ENCODE measurements around the gene RDH8.

Gene RDH8

GRCh38 chr19:10045371-10045770 is 32.1 kb downstream of the RDH8 start:
- H3K9me3 ChIP-seq (ENCODE audit: control insufficient read depth, low read depth, low read length), result peaks cover 12% of the 10 kb centered on the region

GRCh38 chr19:10049626-10050025 is 36.3 kb downstream of the RDH8 start:
- H3K27ac ChIP-seq (ENCODE audit: low read length), result no peak overlapping the region
- H3K36me3 ChIP-seq (ENCODE audit: control insufficient read depth, low read depth, low read length), result no peaks in the 10 kb centered on the region
- H3K4me3 ChIP-seq (ENCODE audit: low read length), result no peak overlapping the region
- H3K9me3 ChIP-seq (ENCODE audit: control insufficient read depth, low read depth, low read length), result no peaks in the 10 kb centered on the region
- no peak overlapping the region for H3K9ac ChIP-seq (ENCODE audit: low read length)
- H3K27me3 ChIP-seq (ENCODE audit: control insufficient read depth, insufficient read depth, low read length), result no peaks in the 10 kb centered on the region
- H3K4me1 ChIP-seq (ENCODE audit: control insufficient read depth, low read depth, low read length), result no peaks in the 10 kb centered on the region

More at GRCh38 chr19:10045371-10045770, 32.1 kb downstream of the RDH8 start:
- H3K27me3 ChIP-seq (ENCODE audit: control insufficient read depth, insufficient read depth, low read length), result no peaks in the 10 kb centered on the region
- no peaks in the 10 kb centered on the region for H3K4me1 ChIP-seq (ENCODE audit: control insufficient read depth, low read depth, low read length)
- H3K36me3 ChIP-seq (ENCODE audit: control insufficient read depth, low read depth, low read length), result no peaks in the 10 kb centered on the region
- H3K4me3 ChIP-seq (ENCODE audit: low read length), result no peak overlapping the region
- no peak overlapping the region for H3K27ac ChIP-seq (ENCODE audit: low read length)
- no peak overlapping the region for H3K9ac ChIP-seq (ENCODE audit: low read length)

GRCh38 chr19:10052602-10053360 is 39.5 kb downstream of the RDH8 start:
- no peaks in the 10 kb centered on the region for H3K9me3 ChIP-seq (ENCODE audit: control insufficient read depth, low read depth, low read length)
- no peaks in the 10 kb centered on the region for H3K4me1 ChIP-seq (ENCODE audit: control insufficient read depth, low read depth, low read length)
- H3K9ac ChIP-seq (ENCODE audit: low read length), result no peak overlapping the region
- no peak overlapping the region for H3K27ac ChIP-seq (ENCODE audit: low read length)
- H3K4me3 ChIP-seq (ENCODE audit: low read length), result no peak overlapping the region
- H3K27me3 ChIP-seq (ENCODE audit: control insufficient read depth, insufficient read depth, low read length), result no peaks in the 10 kb centered on the region
- no peaks in the 10 kb centered on the region for H3K36me3 ChIP-seq (ENCODE audit: control insufficient read depth, low read depth, low read length)

GRCh38 chr19:10061717-10062310 is 48.5 kb downstream of the RDH8 start:
- no peak overlapping the region for H3K4me3 ChIP-seq (ENCODE audit: low read length)
- H3K36me3 ChIP-seq (ENCODE audit: control insufficient read depth, low read depth, low read length), result no peaks in the 10 kb centered on the region
- peaks cover 11% of the 10 kb centered on the region for H3K27me3 ChIP-seq (ENCODE audit: control insufficient read depth, insufficient read depth, low read length)
- no peak overlapping the region for H3K9ac ChIP-seq (ENCODE audit: low read length)
- no peaks in the 10 kb centered on the region for H3K4me1 ChIP-seq (ENCODE audit: control insufficient read depth, low read depth, low read length)
- no peak overlapping the region for H3K27ac ChIP-seq (ENCODE audit: low read length)
- H3K9me3 ChIP-seq (ENCODE audit: control insufficient read depth, low read depth, low read length), result no peaks in the 10 kb centered on the region

GRCh38 chr19:10068205-10068604 is 54.9 kb downstream of the RDH8 start:
- H3K4me1 ChIP-seq (ENCODE audit: control insufficient read depth, low read depth, low read length), result peaks cover 3% of the 10 kb centered on the region
- no peaks in the 10 kb centered on the region for H3K36me3 ChIP-seq (ENCODE audit: control insufficient read depth, low read depth, low read length)
- no peaks in the 10 kb centered on the region for H3K9me3 ChIP-seq (ENCODE audit: control insufficient read depth, low read depth, low read length)
- no peak overlapping the region for H3K27ac ChIP-seq (ENCODE audit: low read length)
- H3K9ac ChIP-seq (ENCODE audit: low read length), result no peak overlapping the region
- no peak overlapping the region for H3K4me3 ChIP-seq (ENCODE audit: low read length)
- H3K27me3 ChIP-seq (ENCODE audit: control insufficient read depth, insufficient read depth, low read length), result peaks cover 2% of the 10 kb centered on the region

GRCh38 chr19:10069046-10069445 is 55.8 kb downstream of the RDH8 start:
- H3K9me3 ChIP-seq (ENCODE audit: control insufficient read depth, low read depth, low read length), result no peaks in the 10 kb centered on the region
- no peak overlapping the region for H3K27ac ChIP-seq (ENCODE audit: low read length)
- H3K36me3 ChIP-seq (ENCODE audit: control insufficient read depth, low read depth, low read length), result no peaks in the 10 kb centered on the region
- peaks cover 3% of the 10 kb centered on the region for H3K4me1 ChIP-seq (ENCODE audit: control insufficient read depth, low read depth, low read length)
- no peak overlapping the region for H3K4me3 ChIP-seq (ENCODE audit: low read length)
- H3K27me3 ChIP-seq (ENCODE audit: control insufficient read depth, insufficient read depth, low read length), result no peaks in the 10 kb centered on the region
- H3K9ac ChIP-seq (ENCODE audit: low read length), result no peak overlapping the region

- Histone ChIP-seq H3K9me3 (ENCODE audit: control insufficient read depth, low read depth, low read length) (no peaks in the 10 kb centered on the region), H3K27me3 (ENCODE audit: control insufficient read depth, insufficient read depth, low read length) (no peaks in the 10 kb centered on the region), H3K4me1 (ENCODE audit: control insufficient read depth, low read depth, low read length) (peaks cover 3% of the 10 kb centered on the region), H3K36me3 (ENCODE audit: control insufficient read depth, low read depth, low read length) (no peaks in the 10 kb centered on the region), H3K27ac (ENCODE audit: low read length) (no peak overlapping the region), H3K9ac (ENCODE audit: low read length) (no peak overlapping the region), H3K4me3 (ENCODE audit: low read length) (no peak overlapping the region)
Observed at GRCh38 chr19:10070730-10071446, 57.6 kb downstream of the RDH8 start.
